HL-60/S4 treated with retinoic acid at 250 ng/mL for 4 days and 3 days (cell line): ENCODE results near the gene MYO18A.

Experiments
- in situ Hi-C: fragments of 300-500 bp; cut with MboI; formaldehyde crosslinking; loops from 2 replicates; pipeline ENCODE4 v1.7.0; 2022; ENCODE audit warnings: low sequenced_read_pairs

MYO18A gene

DNA sequence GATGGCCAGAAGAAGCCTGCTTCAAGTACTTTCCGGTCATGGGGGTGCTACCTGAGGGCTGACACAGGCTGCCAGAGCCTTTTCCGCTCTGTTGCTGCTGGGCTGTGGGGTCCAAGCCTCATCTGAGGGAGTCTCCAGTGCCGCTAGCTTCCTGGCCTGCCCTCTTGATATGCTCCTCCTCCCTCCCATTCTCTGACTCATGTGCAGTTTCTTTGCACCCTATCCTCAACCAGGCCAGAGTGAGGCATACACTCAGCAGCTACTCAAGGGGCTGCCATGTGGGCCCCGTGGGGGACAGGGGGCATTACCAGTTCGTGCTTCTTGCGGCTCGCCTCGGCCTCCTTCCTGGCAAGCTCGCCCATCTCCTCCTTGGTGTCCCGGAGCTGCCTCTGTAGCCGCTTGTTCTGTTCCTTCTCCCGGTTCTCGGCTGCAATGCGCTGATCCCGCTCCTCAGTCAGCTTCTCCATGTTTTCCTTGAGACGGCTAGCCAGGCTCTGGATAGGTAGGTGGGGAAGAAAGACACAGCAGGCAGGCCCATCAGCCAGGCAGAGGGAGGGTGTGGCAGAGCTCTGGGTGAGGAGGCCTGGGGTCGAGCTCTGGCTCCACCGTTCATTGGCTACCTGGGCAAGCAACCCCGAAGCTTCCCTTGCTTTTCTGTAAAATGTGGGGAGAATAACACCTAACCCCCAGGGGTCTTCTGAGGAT is 93.4 kb downstream of the MYO18A start:
- in situ Hi-C loops: no loop called here

- in situ Hi-C loops: no loop called here
Measured at GRCh38 chr17:29085223-29085622, 95.0 kb downstream of the MYO18A start.

- in situ Hi-C loops: no loop called here
Measured at GRCh38 chr17:29084541-29085146, 95.6 kb downstream of the MYO18A start.

GRCh38 chr17:29080965-29081364 is 99.2 kb downstream of the MYO18A start:
- in situ Hi-C loops: no loop called here

DNA sequence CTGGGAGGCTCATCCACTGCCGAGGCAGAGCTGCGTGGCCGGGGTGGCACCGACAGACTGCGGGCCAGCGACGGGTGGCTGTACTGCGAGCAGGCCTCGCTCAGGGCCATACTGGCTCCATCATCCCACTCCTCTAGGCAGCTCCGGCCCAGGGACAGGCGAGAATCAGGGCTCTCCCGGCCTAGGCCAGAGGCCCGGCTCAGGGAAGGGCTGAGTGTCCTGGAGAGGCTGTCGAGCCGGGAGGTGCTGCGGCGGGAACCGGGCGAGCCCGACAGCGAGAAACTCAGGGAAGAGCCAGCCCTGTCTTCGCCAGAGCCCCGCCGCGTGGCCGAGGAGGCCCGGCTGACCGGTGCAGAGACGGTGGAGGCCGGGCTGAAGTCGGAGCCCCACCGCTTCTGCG is 99.9 kb downstream of the MYO18A start:
- in situ Hi-C loops: no loop called here

DNA sequence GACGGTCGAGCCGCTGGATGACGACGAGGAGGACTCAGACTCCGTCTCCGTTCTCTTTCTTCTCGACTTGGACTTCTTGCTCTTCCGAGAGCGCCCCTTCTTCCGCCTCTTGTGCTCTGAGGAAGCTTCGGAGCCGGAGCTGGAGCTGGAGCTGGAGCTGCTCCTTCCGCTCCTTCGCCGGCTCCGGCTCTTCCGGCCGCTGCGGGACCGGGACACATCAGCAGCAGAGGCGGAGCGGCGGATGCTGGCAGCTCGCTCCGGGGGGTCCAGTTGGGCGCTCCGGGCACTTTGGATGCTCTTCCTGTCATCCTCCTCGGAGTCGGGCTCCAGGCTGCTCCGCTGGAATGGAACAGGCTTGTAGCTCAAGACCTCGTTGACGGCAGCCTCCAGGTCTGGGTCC is 100.3 kb downstream of the MYO18A start:
- in situ Hi-C loops: no loop called here

GRCh38 chr17:29079433-29079832 is 100.8 kb downstream of the MYO18A start:
- in situ Hi-C loops: no loop called here

GRCh38 chr17:29078183-29079045 is 101.8 kb downstream of the MYO18A start:
- in situ Hi-C loops: no loop called here

DNA sequence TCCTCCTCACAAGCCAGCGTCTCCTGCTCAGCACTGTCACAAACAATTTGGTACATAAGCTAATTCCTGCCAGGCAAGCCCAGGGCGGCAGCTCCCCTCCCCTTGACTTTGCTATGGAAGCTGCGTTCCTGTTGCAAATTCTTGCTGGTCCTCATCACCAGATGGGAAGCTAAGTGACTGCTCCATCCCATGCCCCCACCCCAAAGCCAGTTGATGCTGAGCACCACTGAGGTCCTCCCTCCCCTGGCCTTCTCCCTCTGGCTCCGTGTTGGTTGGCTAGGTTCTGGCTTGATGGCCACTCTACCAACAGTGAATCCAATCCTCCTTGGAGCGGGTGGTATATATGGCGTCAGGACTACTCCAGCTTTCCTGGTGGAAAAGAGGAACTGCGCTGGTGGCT is 102.9 kb downstream of the MYO18A start:
- in situ Hi-C loops: no loop called here

DNA sequence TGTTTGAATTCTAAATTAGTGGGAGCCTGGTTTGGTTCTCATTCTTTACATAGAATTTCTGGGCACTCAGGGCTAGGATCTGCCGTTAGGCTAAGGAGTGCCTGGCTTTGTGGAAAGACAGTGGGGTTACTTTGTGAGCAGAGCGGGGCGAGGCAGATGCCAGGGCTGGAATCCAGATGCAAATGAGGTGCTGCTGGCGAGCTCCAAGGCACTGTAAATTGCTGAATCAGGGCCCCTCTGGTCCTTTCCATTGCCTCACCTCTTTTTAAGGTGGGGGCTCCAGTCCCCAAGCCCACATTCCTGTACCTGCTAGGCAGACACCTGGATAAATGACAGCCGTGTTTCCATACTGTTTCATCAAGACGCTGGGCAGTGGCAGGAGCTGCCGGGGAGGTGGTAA is 103.5 kb downstream of the MYO18A start:
- in situ Hi-C loops: no loop called here

DNA sequence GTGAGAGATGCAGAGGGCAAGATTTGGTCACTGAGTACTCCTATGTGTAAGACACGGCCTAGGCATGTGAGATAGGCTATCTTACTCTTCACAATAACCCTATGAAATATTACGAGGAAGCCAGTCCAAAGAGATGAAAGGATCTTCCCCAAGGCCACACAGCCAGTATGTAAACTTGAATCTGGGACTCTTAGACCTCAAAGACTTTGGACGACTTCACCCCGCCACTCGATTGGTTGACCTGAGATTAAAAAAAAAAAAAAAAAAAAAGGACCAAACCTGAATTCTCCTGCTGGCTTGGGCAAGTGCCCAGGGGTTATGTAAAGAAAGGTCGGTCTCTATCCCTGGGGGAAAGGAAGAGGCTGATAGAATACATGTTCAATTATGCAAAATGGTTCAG is 104.1 kb downstream of the MYO18A start:
- in situ Hi-C loops: no loop called here

DNA sequence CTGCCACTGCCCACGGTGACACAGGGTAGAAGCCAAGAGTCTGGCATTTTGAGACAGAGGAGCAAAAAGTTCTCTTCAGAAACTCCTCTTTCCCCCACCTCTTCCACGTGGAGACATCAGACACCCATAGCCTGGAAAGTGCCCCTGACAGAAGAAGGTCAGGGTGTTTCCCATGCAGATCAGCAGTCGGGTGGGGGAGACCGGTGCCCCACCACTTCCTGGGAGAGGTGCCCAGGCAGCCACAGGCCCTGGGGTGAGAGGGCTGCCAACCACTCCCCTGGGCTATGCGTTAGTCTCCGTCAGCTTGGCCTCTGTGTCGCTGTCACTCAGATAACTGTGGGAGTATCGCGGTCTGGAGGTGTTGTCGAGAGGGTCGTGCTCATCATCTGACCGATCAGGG is 105.7 kb downstream of the MYO18A start:
- in situ Hi-C loops: no loop called here

- in situ Hi-C loops: no loop called here
Measured at GRCh38 chr17:29073520-29073919, 106.7 kb downstream of the MYO18A start.

- in situ Hi-C loops: no loop called here
Measured at GRCh38 chr17:29073045-29073444, 107.2 kb downstream of the MYO18A start.

- in situ Hi-C loops: no loop called here
Measured at GRCh38 chr17:29071303-29071702, 108.9 kb downstream of the MYO18A start.

GRCh38 chr17:29070781-29071180 is 109.4 kb downstream of the MYO18A start:
- in situ Hi-C loops: no loop called here

DNA sequence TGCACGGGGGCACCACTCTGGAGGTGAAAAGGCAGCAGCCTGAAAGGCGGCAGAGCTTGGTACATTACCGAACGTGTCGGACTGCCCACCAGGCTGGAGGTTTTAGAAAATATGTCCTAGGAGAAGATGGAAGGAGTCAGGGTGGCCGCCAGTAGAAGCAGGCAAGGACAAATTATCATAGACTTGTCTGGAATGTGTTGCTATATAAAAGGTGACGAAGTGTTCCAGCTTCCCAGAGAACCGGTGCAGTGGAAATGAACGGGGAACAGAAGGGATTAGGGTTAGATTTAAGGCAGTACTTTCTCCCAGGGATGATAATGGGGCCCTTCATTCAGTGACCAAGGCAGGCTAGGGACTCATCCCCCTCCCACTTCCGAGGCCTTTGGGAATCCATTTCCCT is 109.9 kb downstream of the MYO18A start:
- in situ Hi-C loops: no loop called here

GRCh38 chr17:29069526-29070041 is 110.6 kb downstream of the MYO18A start:
- in situ Hi-C loops: no loop called here

- in situ Hi-C loops: no loop called here
Measured at GRCh38 chr17:29068818-29069217, 111.4 kb downstream of the MYO18A start.

DNA sequence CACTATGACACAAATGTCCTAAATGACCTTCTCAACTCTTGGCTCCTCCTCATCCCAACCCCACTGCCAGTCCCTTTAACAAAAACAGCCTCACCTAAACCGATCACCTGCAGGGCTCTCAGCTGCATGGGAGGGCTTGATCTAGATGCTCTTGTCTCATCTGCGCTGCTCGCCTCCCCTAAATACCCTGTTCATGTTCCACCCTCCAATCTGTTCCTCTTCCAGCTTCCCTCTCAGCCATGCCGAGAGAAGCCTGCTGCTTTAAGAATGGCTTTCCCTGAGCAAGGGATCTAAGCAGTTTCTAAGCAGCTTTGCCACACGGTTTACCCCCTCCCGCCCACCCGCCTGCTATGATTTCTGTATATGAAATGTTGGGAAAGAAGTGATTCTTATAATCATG is 113.6 kb downstream of the MYO18A start:
- in situ Hi-C loops: no loop called here

- in situ Hi-C loops: no loop called here
Measured at GRCh38 chr17:29066047-29066446, 114.2 kb downstream of the MYO18A start.

DNA sequence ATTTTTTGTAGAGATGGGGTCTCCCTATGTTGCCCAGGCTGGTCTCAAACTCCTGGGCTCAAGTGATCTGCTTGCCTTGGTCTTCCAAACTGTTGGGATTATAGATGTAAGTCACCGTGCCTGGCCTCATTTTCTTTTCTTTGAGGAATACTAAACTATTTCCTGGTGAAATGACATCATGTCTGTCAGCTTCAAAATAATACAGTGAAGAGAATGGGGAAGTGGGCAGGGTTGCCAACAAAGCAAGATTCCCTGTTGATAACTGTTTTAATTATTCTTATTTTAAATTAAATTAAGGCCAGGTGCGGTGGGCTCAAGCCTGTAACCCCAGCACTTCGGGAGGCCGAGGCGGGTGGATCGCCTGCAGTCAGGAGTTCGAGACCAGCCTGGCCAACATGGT is 116.2 kb downstream of the MYO18A start:
- in situ Hi-C loops: no loop called here
